Measurements from ENCODE around the gene YY1AP1. TPM values are rescaled to one million over a fixed set of nuclear protein-coding genes. Genes with fewer than 3 reads are reported as not detected.
"Not testable (repeated sequence)": the region's sequence is repeated elsewhere in the genome, so short reads cannot be mapped to it uniquely, and the experiment has no call there.

YY1AP1 gene, protein sequence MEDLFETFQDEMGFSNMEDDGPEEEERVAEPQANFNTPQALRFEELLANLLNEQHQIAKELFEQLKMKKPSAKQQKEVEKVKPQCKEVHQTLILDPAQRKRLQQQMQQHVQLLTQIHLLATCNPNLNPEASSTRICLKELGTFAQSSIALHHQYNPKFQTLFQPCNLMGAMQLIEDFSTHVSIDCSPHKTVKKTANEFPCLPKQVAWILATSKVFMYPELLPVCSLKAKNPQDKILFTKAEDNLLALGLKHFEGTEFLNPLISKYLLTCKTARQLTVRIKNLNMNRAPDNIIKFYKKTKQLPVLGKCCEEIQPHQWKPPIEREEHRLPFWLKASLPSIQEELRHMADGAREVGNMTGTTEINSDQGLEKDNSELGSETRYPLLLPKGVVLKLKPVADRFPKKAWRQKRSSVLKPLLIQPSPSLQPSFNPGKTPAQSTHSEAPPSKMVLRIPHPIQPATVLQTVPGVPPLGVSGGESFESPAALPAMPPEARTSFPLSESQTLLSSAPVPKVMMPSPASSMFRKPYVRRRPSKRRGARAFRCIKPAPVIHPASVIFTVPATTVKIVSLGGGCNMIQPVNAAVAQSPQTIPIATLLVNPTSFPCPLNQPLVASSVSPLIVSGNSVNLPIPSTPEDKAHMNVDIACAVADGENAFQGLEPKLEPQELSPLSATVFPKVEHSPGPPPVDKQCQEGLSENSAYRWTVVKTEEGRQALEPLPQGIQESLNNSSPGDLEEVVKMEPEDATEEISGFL
- 89.6 and 101 TPM in 2 replicates for total RNA-seq

DNA sequence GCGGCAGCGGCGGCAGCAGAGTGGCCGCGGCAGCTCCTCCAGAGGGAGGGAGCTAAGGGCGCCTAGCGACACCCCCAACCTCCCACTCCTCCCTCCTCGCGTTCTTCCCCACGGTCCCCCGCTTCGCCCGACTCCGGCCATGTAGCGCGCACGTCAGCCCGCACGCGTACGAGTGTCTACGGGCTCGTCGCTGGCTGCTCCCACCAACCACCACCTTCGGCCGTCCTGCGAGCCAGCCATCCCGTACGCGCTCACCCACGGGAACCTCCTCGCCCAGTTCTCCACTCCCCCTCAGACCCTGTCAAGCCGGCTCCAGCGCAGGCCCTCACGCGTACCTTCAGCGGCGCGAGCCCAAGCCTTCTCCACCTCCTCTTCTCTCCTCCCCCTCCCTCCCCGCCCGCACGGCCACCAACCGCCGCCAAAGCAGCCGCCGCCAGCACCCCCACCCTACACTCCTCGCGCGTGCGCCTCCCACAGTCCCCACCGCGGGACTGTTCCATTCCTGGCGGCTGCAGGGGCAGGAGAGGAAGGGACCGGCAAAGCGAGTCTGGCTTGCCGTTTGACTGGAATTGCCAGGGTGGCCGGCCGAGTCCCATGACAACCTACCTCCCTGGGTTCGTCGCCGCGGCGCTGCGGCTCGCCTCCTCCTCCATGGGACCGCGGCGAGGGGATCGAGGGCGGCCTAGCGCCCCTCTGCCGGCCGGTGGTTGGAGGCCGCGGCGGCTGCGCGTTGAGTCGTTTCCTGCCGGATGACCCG, at the start of gene YY1AP1:
Gene YY1AP1 (minus strand): TSS at position 451 of the 757 bp plus-strand sequence. CDS start 8,338 bp downstream, outside the sequence.
- ATAC-seq (ENCODE audit: low read depth) (peak; percentile 85), DNase-seq (peak; percentile 92)
- Mint-ChIP-seq H3K4me1 (peaks cover 60% of the 10 kb centered on the region), H3K27me3 (no peaks in the 10 kb centered on the region), H3K4me3 (peak within 1 kb of the TSS; percentile 98), H3K36me3 (ENCODE audit: low read depth) (peaks cover 44% of the 10 kb centered on the region), H3K27ac (peak within 1 kb of the TSS; percentile 94), H3K9me3 (no peaks in the 10 kb centered on the region)
- intact Hi-C loops (cut with micrococcal nuclease) = loop anchor here (1.0 to 2.0 kb wide), 2 partner anchors 56 to 169 kb away; partner anchors contain the start of gene GON4L
- TF ChIP-seq, protein P1, sequence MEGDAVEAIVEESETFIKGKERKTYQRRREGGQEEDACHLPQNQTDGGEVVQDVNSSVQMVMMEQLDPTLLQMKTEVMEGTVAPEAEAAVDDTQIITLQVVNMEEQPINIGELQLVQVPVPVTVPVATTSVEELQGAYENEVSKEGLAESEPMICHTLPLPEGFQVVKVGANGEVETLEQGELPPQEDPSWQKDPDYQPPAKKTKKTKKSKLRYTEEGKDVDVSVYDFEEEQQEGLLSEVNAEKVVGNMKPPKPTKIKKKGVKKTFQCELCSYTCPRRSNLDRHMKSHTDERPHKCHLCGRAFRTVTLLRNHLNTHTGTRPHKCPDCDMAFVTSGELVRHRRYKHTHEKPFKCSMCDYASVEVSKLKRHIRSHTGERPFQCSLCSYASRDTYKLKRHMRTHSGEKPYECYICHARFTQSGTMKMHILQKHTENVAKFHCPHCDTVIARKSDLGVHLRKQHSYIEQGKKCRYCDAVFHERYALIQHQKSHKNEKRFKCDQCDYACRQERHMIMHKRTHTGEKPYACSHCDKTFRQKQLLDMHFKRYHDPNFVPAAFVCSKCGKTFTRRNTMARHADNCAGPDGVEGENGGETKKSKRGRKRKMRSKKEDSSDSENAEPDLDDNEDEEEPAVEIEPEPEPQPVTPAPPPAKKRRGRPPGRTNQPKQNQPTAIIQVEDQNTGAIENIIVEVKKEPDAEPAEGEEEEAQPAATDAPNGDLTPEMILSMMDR (IDR thresholded peaks at IDR 0.05) = no peak
- CTCF ChIA-PET = no interaction called here
- POLR2A ChIA-PET = interaction anchor here (0.5 to 1.0 kb wide), 3 partner anchors 279 to 1742 kb away, joined by 3 read pairs; partner anchors contain the start of genes CLK2 and DENND4B

DNA sequence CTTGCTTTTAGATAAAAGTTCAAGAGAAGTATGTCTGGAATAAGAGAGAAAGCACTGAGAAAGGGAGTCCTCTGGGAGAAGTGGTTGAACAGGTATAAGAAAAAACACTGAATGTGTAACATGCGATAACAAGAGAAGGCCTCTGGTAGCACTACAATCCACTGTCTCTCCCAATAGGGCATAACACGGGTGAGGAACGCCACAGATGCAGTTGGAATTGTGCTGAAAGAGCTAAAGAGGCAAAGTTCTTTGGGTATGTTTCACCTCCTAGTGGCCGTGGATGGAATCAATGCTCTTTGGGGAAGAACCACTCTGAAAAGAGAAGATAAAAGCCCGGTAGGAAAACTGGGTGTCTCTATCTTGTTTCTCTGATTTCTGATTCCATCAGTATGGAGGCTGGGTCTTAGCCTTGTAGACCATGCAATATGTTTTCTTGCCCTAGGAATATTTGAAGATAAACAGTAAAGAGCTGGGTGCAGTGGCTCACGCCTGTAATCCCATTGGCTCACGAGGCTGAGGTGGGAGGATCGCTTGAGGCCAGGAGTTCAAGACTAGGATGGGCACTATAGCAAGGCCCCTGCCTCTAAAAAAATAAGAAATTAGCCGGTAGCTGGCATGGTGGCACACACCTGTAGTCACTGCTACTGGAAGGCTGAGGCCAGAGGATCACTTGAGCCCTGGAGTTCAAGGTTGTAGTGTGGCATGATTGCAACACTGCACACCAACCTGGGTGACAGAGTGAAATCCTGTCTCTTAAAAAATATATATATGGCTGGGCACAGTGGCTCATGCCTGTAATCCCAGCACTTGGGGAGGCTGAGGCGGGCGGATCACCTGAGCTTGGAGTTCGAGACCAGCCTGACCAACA, 40.7 kb upstream of the YY1AP1 start:
- no peaks in the 10 kb centered on the region for H3K4me1 Mint-ChIP-seq
- TF ChIP-seq, protein P1 (IDR thresholded peaks at IDR 0.05) = no peak
- no peak overlapping the region for H3K4me3 Mint-ChIP-seq
- no peak overlapping the region for H3K27ac Mint-ChIP-seq
- DNase-seq (no peak), ATAC-seq (ENCODE audit: low read depth) (peak; percentile 37)
- H3K27me3 Mint-ChIP-seq = no peaks in the 10 kb centered on the region
- H3K9me3 Mint-ChIP-seq = no peaks in the 10 kb centered on the region
- peaks cover 56% of the 10 kb centered on the region for H3K36me3 Mint-ChIP-seq (ENCODE audit: low read depth)
- ChIA-PET POLR2A (interaction anchor here (0.7 kb wide), 1 partner anchor 12 kb away, joined by 9 read pairs; no protein-coding TSS in a partner anchor), CTCF (interaction anchor here (0.9 to 1.2 kb wide), 7 partner anchors 9 to 479 kb away, joined by 3 to 4 read pairs (median 3); no protein-coding TSS in a partner anchor)
- intact Hi-C loops (cut with micrococcal nuclease) = no loop called here

DNA sequence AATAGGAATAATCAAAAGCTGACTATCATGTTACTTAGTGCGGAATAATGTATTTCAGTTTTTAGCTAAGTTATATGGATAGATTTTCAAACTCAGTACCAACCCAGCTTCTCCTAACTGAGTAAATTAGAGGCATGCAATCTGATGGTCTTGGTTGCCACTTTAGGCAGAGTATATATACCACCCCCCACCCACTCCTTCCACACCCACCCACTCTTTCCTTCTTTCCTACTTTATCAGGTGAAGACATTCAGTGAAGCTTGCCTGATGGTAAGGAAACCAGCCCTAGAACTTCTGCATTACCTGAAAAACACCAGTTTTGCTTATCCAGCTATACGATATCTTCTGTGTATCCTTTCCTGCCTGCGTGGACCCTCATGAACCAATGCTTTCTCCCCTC, 36.6 kb upstream of the YY1AP1 start:
- intact Hi-C loops (cut with micrococcal nuclease) = no loop called here
- CTCF ChIA-PET = no interaction called here
- no peaks in the 10 kb centered on the region for H3K27me3 Mint-ChIP-seq
- H3K9me3 Mint-ChIP-seq = no peaks in the 10 kb centered on the region
- H3K4me3 Mint-ChIP-seq = no peak overlapping the region
- ATAC-seq (ENCODE audit: low read depth) (no peak), DNase-seq (no peak)
- no peak overlapping the region for H3K27ac Mint-ChIP-seq
- H3K36me3 Mint-ChIP-seq (ENCODE audit: low read depth) = peaks cover 46% of the 10 kb centered on the region
- POLR2A ChIA-PET = no interaction called here
- TF ChIP-seq, protein P1 (IDR thresholded peaks at IDR 0.05) = no peak
- H3K4me1 Mint-ChIP-seq = no peaks in the 10 kb centered on the region

DNA sequence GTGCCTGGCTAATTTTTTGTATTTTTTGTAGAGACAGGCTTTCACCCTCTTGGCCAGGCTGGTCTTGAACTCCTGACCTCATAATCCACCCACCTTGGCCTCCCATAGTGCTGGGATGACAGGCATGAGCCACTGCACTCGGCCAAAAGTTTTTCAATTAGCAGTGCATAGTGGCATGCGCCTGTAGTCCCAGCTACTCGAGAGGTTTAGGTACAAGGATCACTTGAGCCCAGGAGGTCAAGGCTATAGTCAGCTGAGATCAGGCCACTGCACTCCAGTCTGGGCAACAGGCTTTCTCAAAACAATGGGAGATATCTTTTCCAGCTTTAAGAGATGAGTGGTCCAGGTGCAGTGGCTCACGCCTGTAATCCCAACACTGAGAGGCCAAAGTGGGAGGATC, 31.1 kb upstream of the YY1AP1 start:
- H3K4me1 Mint-ChIP-seq = peaks cover 16% of the 10 kb centered on the region
- TF ChIP-seq, protein P1 (IDR thresholded peaks at IDR 0.05) = no peak
- H3K27me3 Mint-ChIP-seq = no peaks in the 10 kb centered on the region
- no peaks in the 10 kb centered on the region for H3K9me3 Mint-ChIP-seq
- H3K4me3 Mint-ChIP-seq = no peak overlapping the region
- H3K36me3 Mint-ChIP-seq (ENCODE audit: low read depth) = peaks cover 37% of the 10 kb centered on the region
- H3K27ac Mint-ChIP-seq = no peak overlapping the region
- no peak for ATAC-seq (ENCODE audit: low read depth)
- ChIA-PET CTCF (no interaction called here), POLR2A (interaction anchor here (0.7 kb wide), 1 partner anchor 43 kb away, joined by 3 read pairs; no protein-coding TSS in a partner anchor)
- DNase-seq = no peak
- intact Hi-C loops (cut with micrococcal nuclease) = no loop called here

DNA sequence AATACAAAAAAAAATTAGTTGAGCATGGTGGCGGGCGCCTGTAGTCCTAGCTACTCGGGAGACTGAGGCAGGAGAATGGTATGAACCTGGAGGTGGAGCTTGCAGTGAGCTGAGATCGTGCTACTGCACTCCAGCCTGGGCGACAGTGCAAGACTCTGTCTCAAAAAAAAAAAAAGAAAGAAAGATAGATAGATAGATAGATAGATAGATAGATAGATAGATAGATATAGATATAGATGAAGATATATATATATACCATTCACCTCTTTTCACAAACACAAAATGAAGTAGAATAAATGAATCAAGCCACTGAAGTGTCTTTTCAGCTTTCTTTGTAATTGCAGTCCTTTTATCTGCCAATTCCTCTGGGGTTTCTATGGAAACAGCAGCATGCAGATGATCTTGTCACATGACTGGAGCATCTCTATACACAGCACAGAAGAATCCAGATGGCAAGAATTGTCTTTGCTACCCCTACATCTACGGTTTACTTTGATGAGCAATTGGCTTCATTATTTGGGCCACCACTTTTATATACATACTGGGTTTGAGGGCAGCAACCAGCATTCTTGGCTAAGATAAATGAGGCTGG, 30.0 kb upstream of the YY1AP1 start:
- H3K9me3 Mint-ChIP-seq; ATAC-seq (ENCODE audit: low read depth); DNase-seq; H3K27me3 Mint-ChIP-seq; POLR2A ChIA-PET; CTCF ChIA-PET; H3K27ac Mint-ChIP-seq; intact Hi-C loops (cut with micrococcal nuclease); H3K4me3 Mint-ChIP-seq: not testable (repeated sequence)
- H3K4me1 Mint-ChIP-seq = peaks cover 16% of the 10 kb centered on the region
- peaks cover 37% of the 10 kb centered on the region for H3K36me3 Mint-ChIP-seq (ENCODE audit: low read depth)
